ENCODE measurements around the gene NNMT.

NNMT gene

DNA sequence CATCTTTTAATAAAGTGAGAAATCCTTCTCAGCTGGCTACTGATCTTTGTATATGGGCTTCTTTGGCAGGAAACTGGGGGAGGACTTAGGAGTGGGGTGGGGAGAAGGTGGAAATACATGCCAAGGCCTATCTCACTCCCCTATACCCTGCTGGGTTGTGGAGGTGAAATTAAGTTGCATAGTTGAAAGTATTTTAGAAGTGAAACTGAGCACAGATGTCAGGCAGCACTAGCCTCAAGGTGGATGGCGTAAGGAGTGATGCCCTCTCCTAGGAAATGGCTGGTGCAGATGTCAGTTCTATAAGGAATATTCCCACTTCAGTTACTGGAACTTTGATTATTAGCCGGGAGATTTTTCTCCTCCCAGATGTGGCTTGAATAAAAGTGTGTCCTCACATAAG lies 46.3 kb downstream of the NNMT start:
- no peak overlapping the region for H3K9ac ChIP-seq (ENCODE audit: low read length)
- DNase-seq (ENCODE audit: low read depth), result no peak
- H3K4me1 ChIP-seq (ENCODE audit: control insufficient read depth, insufficient read depth, low read length), result peaks cover 15% of the 10 kb centered on the region
- no peaks in the 10 kb centered on the region for H3K36me3 ChIP-seq (ENCODE audit: control insufficient read depth, insufficient read depth, low read length, severe bottlenecking)
- H3K4me3 ChIP-seq (ENCODE audit: low read length), result no peak overlapping the region
- H3K9me3 ChIP-seq (ENCODE audit: control insufficient read depth, low read length), result no peaks in the 10 kb centered on the region
- H3K27me3 ChIP-seq (replicated peaks; ENCODE audit: control insufficient read depth, insufficient read depth, low read length), result no peaks in the 10 kb centered on the region

DNA sequence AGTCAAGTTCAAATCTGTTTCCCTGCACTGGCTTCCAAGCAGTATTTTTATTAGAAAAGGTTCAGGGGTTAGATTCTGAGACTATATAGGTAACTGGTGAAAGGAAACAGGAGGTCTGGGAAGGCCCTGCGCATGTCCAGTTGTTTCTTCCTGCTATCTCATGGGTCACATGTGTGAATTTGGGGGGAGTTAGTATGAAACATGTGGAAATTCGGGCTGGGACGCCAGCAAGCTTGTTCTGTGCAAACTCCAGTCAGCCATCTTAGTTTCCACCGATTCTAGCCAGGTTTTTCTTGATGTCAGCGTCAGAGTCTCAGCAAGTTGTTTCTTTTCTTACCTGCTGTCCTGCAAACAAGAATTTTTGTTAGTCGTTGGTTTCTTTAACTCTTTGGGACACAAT lies 46.8 kb downstream of the NNMT start:
- no peak for DNase-seq (ENCODE audit: low read depth)
- Histone ChIP-seq H3K4me1 (ENCODE audit: control insufficient read depth, insufficient read depth, low read length) (peaks cover 15% of the 10 kb centered on the region), H3K36me3 (ENCODE audit: control insufficient read depth, insufficient read depth, low read length, severe bottlenecking) (no peaks in the 10 kb centered on the region), H3K9ac (ENCODE audit: low read length) (no peak overlapping the region), H3K27me3 (replicated peaks; ENCODE audit: control insufficient read depth, insufficient read depth, low read length) (no peaks in the 10 kb centered on the region), H3K9me3 (ENCODE audit: control insufficient read depth, low read length) (no peaks in the 10 kb centered on the region), H3K4me3 (ENCODE audit: low read length) (no peak overlapping the region)

DNA sequence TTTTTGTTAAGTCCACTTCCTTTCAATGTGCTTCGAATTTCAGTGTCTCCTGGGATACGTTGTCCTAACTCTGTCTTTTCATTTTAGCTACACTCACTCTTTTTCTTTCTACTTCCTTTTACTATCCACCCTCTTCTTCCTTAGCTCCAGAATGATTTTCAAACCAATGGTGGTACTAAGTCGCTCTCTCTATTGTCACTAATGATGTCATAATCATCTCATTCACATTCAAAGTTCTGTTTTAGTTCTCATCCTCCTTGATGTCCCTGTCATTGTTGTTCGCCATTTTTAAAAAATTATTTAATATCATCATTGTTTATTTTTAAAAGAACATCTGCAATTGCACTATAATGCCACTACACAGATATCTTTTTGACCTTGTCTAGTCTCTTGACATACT lies 47.3 kb downstream of the NNMT start:
- H3K4me3 ChIP-seq (ENCODE audit: low read length), result no peak overlapping the region
- no peaks in the 10 kb centered on the region for H3K27me3 ChIP-seq (replicated peaks; ENCODE audit: control insufficient read depth, insufficient read depth, low read length)
- DNase-seq (ENCODE audit: low read depth), result no peak
- H3K4me1 ChIP-seq (ENCODE audit: control insufficient read depth, insufficient read depth, low read length), result peaks cover 15% of the 10 kb centered on the region
- H3K9me3 ChIP-seq (ENCODE audit: control insufficient read depth, low read length), result no peaks in the 10 kb centered on the region
- H3K36me3 ChIP-seq (ENCODE audit: control insufficient read depth, insufficient read depth, low read length, severe bottlenecking), result no peaks in the 10 kb centered on the region
- no peak overlapping the region for H3K9ac ChIP-seq (ENCODE audit: low read length)

DNA sequence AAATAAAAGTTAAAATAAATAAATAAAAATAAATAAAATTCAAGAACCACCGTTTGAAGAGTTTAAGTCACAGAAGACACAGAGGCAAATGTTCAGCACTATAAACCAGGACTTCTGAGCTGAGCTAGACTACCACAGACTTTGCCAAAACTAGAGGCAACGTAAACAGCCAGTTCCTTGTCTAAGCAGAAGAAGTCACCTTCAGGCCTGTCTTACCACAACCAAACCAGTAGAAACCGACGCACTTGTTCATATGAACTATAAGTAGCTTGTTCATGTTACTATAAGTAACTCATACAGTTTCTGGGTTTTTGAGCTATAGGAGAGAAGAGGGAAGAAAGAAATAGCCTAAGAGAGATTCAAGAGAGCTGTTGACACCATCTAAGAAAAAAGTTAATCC lies 48.3 kb downstream of the NNMT start:
- no peak for DNase-seq (ENCODE audit: low read depth)
- Histone ChIP-seq H3K4me1 (ENCODE audit: control insufficient read depth, insufficient read depth, low read length) (peaks cover 15% of the 10 kb centered on the region), H3K9ac (ENCODE audit: low read length) (no peak overlapping the region), H3K36me3 (ENCODE audit: control insufficient read depth, insufficient read depth, low read length, severe bottlenecking) (no peaks in the 10 kb centered on the region), H3K9me3 (ENCODE audit: control insufficient read depth, low read length) (no peaks in the 10 kb centered on the region), H3K27me3 (replicated peaks; ENCODE audit: control insufficient read depth, insufficient read depth, low read length) (no peaks in the 10 kb centered on the region), H3K4me3 (ENCODE audit: low read length) (no peak overlapping the region)

DNA sequence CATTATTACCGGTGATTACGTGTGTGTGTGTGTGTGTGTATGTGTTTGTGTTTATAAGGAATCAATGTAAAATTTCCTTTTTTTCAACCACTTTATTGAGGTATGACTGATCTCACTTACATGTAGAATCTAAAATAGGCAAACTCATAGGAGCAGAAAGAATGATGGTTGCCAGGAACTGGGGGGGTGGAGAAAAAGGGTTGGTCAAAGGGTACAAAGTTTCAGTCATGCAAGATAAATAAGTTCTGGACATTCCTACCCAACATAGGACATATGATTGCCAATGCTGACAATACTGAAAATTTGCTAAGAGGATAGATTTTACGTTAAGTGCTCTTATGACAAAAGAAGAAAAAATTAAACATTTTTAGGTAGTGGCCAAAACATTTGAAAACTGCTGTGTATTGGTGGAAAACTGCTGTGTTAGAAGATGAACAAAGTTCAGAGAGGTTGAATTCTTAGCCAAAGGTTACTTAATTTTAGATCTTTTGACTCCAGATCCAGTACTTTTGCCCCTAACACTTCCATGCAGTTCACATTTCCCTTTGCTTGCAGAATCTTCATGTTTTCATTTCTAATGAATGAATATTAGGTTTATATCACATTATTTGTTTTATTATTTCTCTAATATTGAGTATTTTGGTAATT lies 49.5 kb downstream of the NNMT start:
- peaks cover 12% of the 10 kb centered on the region for H3K4me1 ChIP-seq (ENCODE audit: control insufficient read depth, insufficient read depth, low read length)
- no peaks in the 10 kb centered on the region for H3K9me3 ChIP-seq (ENCODE audit: control insufficient read depth, low read length)
- no peak for DNase-seq (ENCODE audit: low read depth)
- no peaks in the 10 kb centered on the region for H3K36me3 ChIP-seq (ENCODE audit: control insufficient read depth, insufficient read depth, low read length, severe bottlenecking)
- no peak overlapping the region for H3K4me3 ChIP-seq (ENCODE audit: low read length)
- no peak overlapping the region for H3K9ac ChIP-seq (ENCODE audit: low read length)
- no peaks in the 10 kb centered on the region for H3K27me3 ChIP-seq (replicated peaks; ENCODE audit: control insufficient read depth, insufficient read depth, low read length)

DNA sequence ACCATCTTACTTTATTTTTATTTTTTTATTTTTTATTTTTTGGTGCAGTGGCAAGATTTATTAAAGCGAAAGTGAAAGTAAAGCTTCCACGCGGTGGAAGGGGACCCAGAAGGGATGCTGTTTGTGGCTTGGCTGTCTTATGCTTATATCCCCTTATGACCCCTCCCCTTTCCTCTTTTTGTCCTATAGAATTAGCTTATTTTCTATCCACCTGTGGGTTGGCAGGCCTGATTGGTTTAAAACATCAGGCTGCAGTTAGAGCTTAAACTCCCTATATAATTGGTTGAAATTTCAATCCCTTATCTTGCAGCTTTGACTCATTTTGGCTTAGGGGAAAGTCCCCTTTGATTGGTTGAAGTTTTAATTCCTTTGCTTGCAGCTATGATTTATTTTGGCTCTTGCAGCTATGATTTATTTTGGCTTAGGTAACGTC lies 50.5 kb downstream of the NNMT start:
- H3K36me3 ChIP-seq (ENCODE audit: control insufficient read depth, insufficient read depth, low read length, severe bottlenecking), result no peaks in the 10 kb centered on the region
- H3K4me3 ChIP-seq (ENCODE audit: low read length), result peak overlapping the region; percentile 44
- H3K4me1 ChIP-seq (ENCODE audit: control insufficient read depth, insufficient read depth, low read length), result peaks cover 12% of the 10 kb centered on the region
- H3K9me3 ChIP-seq (ENCODE audit: control insufficient read depth, low read length), result no peaks in the 10 kb centered on the region
- DNase-seq (ENCODE audit: low read depth), result no peak
- no peaks in the 10 kb centered on the region for H3K27me3 ChIP-seq (replicated peaks; ENCODE audit: control insufficient read depth, insufficient read depth, low read length)
- H3K9ac ChIP-seq (ENCODE audit: low read length), result no peak overlapping the region

DNA sequence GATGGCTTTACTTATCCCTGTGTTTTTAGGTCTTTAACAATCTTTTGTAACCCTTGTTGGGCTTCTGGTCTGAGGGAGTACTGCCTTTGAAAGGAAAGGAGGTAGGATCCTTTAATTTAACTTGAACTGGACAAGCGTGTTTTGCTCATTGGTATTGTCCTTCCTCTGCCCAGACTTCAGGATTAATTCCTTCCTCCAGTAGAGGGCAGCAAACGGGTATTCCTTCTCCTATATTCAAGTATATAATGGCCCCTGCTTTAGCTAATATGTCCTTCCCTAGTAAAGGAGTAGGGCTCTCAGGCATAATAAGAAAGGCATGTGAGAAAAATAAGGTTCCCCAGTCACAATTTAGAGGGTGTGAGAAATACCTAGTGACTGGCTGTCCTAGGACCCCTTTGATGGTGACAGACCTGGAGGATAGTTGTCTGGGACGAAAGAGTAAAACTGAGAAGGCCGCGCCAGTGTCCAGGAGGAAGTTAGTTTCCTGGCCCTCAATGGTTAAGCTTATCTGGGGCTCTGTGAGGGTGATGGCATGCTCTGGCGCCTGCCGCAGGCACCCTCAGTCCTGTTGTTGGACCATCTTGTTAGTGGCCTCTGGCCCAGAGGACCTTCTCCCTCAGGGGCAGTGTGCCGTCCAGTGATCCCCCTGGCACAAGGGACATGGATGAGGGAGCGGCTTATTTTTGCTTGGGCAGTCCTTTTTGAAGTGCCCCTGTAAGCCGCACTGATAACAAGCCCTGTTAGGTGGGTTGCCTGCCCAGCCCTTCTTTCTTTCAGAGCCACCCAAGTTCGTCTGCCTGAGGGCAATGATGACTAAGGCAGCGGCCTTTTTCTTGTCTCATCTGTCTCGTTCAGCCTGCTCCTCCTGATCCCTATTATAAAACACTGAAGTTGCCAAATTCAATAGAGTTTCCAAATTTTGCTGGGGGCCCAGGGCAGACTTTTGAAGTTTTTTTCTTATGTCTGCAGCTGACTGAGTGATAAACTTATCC lies 52.3 kb downstream of the NNMT start:
- Histone ChIP-seq H3K4me3 (ENCODE audit: low read length) (no peak overlapping the region), H3K9me3 (ENCODE audit: control insufficient read depth, low read length) (no peaks in the 10 kb centered on the region), H3K4me1 (ENCODE audit: control insufficient read depth, insufficient read depth, low read length) (peaks cover 12% of the 10 kb centered on the region), H3K9ac (ENCODE audit: low read length) (peak overlapping the region; percentile 35), H3K36me3 (ENCODE audit: control insufficient read depth, insufficient read depth, low read length, severe bottlenecking) (no peaks in the 10 kb centered on the region), H3K27me3 (replicated peaks; ENCODE audit: control insufficient read depth, insufficient read depth, low read length) (no peaks in the 10 kb centered on the region)
- peak; percentile 88 for DNase-seq (ENCODE audit: low read depth)

DNA sequence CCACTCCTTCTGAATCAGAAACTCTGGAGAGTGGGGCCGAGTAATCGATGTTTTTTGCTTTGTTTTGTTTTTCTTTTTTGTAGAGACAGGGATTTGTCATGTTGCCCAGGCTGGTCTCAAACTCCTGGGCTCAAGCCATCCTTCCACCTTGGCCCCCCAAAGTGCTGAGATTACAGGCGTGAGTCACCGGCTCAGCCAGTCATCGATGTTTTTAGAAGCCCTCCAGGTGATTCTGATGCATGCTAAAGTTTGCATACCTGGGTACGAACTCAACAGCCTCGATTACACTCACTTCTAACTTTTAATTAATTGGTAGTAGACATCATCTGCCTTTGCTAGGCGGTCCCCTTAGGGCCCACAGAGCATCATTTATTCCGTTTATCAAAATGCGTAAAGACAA lies 53.8 kb downstream of the NNMT start:
- no peaks in the 10 kb centered on the region for H3K27me3 ChIP-seq (replicated peaks; ENCODE audit: control insufficient read depth, insufficient read depth, low read length)
- H3K4me3 ChIP-seq (ENCODE audit: low read length), result no peak overlapping the region
- no peaks in the 10 kb centered on the region for H3K9me3 ChIP-seq (ENCODE audit: control insufficient read depth, low read length)
- H3K4me1 ChIP-seq (ENCODE audit: control insufficient read depth, insufficient read depth, low read length), result peaks cover 14% of the 10 kb centered on the region
- no peak for DNase-seq (ENCODE audit: low read depth)
- no peak overlapping the region for H3K9ac ChIP-seq (ENCODE audit: low read length)
- H3K36me3 ChIP-seq (ENCODE audit: control insufficient read depth, insufficient read depth, low read length, severe bottlenecking), result no peaks in the 10 kb centered on the region

DNA sequence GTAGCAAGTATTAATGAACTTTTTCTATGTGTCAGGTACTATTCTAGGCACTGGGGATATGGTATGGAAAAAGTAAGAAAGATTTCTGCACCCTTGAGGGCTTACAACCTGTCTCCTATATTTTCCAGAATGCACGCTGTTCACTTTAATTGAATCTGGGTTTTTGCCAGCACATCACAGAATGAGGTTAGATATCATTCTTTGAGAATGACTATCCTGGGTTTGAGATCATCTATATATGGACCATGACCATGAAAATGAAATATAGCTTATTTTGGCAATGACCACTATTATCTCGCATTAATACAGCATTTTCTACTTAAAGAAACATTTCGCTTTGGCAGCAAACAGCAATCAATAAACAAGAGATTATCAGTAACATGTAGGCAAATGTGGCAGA lies 57.2 kb downstream of the NNMT start:
- no peaks in the 10 kb centered on the region for H3K27me3 ChIP-seq (replicated peaks; ENCODE audit: control insufficient read depth, insufficient read depth, low read length)
- H3K9ac ChIP-seq (ENCODE audit: low read length), result no peak overlapping the region
- H3K4me1 ChIP-seq (ENCODE audit: control insufficient read depth, insufficient read depth, low read length), result peaks cover 2% of the 10 kb centered on the region
- no peak for DNase-seq (ENCODE audit: low read depth)
- no peaks in the 10 kb centered on the region for H3K36me3 ChIP-seq (ENCODE audit: control insufficient read depth, insufficient read depth, low read length, severe bottlenecking)
- no peaks in the 10 kb centered on the region for H3K9me3 ChIP-seq (ENCODE audit: control insufficient read depth, low read length)
- H3K4me3 ChIP-seq (ENCODE audit: low read length), result no peak overlapping the region

DNA sequence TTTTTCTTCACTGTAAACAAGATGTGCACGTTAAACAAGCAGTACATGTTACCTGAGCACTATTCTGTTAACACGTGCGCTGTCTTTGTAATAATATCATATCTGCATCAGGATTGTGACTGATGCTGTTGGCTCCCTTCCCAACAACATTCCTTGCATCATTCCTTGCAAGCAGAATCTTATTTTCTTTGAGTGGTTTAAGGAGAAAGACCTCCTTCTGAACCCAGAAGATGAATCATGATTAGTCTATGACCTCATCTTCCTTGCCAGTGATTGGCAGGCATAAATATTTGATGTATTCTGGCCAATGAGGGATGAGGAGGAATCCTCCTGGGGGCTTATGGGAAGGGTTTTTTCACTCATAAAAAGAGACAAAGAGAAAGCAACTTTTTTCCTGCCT lies 57.9 kb downstream of the NNMT start:
- Histone ChIP-seq H3K9ac (ENCODE audit: low read length) (no peak overlapping the region), H3K36me3 (ENCODE audit: control insufficient read depth, insufficient read depth, low read length, severe bottlenecking) (no peaks in the 10 kb centered on the region), H3K27me3 (replicated peaks; ENCODE audit: control insufficient read depth, insufficient read depth, low read length) (no peaks in the 10 kb centered on the region), H3K4me1 (ENCODE audit: control insufficient read depth, insufficient read depth, low read length) (peaks cover 2% of the 10 kb centered on the region), H3K4me3 (ENCODE audit: low read length) (no peak overlapping the region), H3K9me3 (ENCODE audit: control insufficient read depth, low read length) (no peaks in the 10 kb centered on the region)
- DNase-seq (ENCODE audit: low read depth), result peak; percentile 74

DNA sequence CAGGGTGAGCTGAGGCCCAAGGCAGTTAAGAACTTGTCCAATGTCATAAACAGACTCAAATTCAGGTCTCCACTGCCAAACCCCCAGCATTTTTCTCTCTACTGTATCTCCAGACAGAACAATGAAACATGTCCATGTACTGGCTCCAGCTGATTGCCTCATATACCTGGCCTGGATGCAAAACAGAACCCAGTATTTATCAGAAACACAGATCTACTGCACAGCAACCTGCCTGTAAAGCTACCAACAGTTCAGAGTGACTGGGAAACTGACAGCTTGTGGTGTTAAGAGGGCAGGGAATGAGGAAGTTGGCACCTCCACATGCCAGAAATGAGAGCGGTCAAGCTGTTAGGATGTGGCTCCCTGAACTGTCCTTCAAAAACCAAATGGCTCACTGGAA lies 62.5 kb downstream of the NNMT start:
- no peak for DNase-seq (ENCODE audit: low read depth)
- Histone ChIP-seq H3K9ac (ENCODE audit: low read length) (no peak overlapping the region), H3K9me3 (ENCODE audit: control insufficient read depth, low read length) (no peaks in the 10 kb centered on the region), H3K27me3 (replicated peaks; ENCODE audit: control insufficient read depth, insufficient read depth, low read length) (no peaks in the 10 kb centered on the region), H3K4me1 (ENCODE audit: control insufficient read depth, insufficient read depth, low read length) (peaks cover 2% of the 10 kb centered on the region), H3K4me3 (ENCODE audit: low read length) (no peak overlapping the region), H3K36me3 (ENCODE audit: control insufficient read depth, insufficient read depth, low read length, severe bottlenecking) (no peaks in the 10 kb centered on the region)

Data from adipocyte (in vitro differentiated cells).